Osteocyte (in vitro differentiated cells): ENCODE results near the gene RPRD1B. TPM values are rescaled to one million over a fixed set of nuclear protein-coding genes. Genes with fewer than 3 reads are reported as not detected.

Experiments used
- DNase-seq: peaks from one replicate; pipeline ENCODE4 v3.0.0; 2021; ENCODE audit warnings: mixed read lengths; ENCODE audit not compliant: unreplicated experiment; ENCODE audit errors: extremely low spot score
- H3K27ac Mint-ChIP-seq: one replicate; pipeline ENCODE4 v1.8.0; 2021; ENCODE audit warnings: mild to moderate bottlenecking, mixed read lengths; ENCODE audit not compliant: unreplicated experiment
- H3K27me3 Mint-ChIP-seq: one replicate; pipeline ENCODE4 v1.8.0; 2021; ENCODE audit warnings: mixed read lengths; ENCODE audit not compliant: unreplicated experiment
- H3K36me3 Mint-ChIP-seq: one replicate; pipeline ENCODE4 v1.8.0; 2021; ENCODE audit warnings: mixed read lengths; ENCODE audit not compliant: unreplicated experiment
- H3K4me1 Mint-ChIP-seq: one replicate; pipeline ENCODE4 v1.8.0; 2021; ENCODE audit warnings: mixed read lengths; ENCODE audit not compliant: unreplicated experiment
- H3K4me3 Mint-ChIP-seq: one replicate; pipeline ENCODE4 v1.8.0; 2021; ENCODE audit warnings: mild to moderate bottlenecking, moderate library complexity, mixed read lengths; ENCODE audit not compliant: unreplicated experiment
- H3K9me3 Mint-ChIP-seq: one replicate; pipeline ENCODE4 v1.8.0; 2021; ENCODE audit warnings: mixed read lengths; ENCODE audit not compliant: unreplicated experiment
- CTCF ChIP-seq: fragments of 200-600 bp; sonication (generic); IDR thresholded peaks from 2 replicates; pipeline ENCODE4 v1.5.0; 2021; ENCODE audit warnings: antibody characterized with exemption, mild to moderate bottlenecking, moderate library complexity
- total RNA-seq: library from RNA; stranded (reverse); gene quantifications from 2 replicates; pipeline ENCODE4 v1.2.1, GENCODE V29; 2021

RPRD1B gene
- total RNA-seq, 1 donor from 2014 or later: 28.5 TPM

GRCh38 chr20:38081575-38081974 lies 48.0 kb downstream of the RPRD1B start:
- Mint-ChIP-seq H3K27me3 (no peaks in the 10 kb centered on the region), H3K4me1 (peaks cover 36% of the 10 kb centered on the region), H3K36me3 (peaks cover 53% of the 10 kb centered on the region), H3K9me3 (no peaks in the 10 kb centered on the region), H3K4me3 (no peak overlapping the region), H3K27ac (peak overlapping the region; percentile 8)
- DNase-seq: no peak
- no peak for TF ChIP-seq CTCF

- H3K9me3 Mint-ChIP-seq: no peaks in the 10 kb centered on the region
- peaks cover 57% of the 10 kb centered on the region for H3K36me3 Mint-ChIP-seq
- TF ChIP-seq CTCF: no peak
- DNase-seq: no peak
- H3K4me1 Mint-ChIP-seq: peaks cover 36% of the 10 kb centered on the region
- no peak overlapping the region for H3K4me3 Mint-ChIP-seq
- H3K27me3 Mint-ChIP-seq: no peaks in the 10 kb centered on the region
- peak overlapping the region; percentile 90 for H3K27ac Mint-ChIP-seq
These were observed 49.3 kb downstream of the RPRD1B start for GRCh38 chr20:38082894-38083293.

GRCh38 chr20:38083338-38084048 lies 49.9 kb downstream of the RPRD1B start:
- no peak for DNase-seq
- Mint-ChIP-seq H3K27me3 (no peaks in the 10 kb centered on the region), H3K36me3 (peaks cover 63% of the 10 kb centered on the region), H3K9me3 (no peaks in the 10 kb centered on the region), H3K27ac (peak overlapping the region; percentile 90), H3K4me3 (no peak overlapping the region), H3K4me1 (peaks cover 39% of the 10 kb centered on the region)
- TF ChIP-seq CTCF: no peak

GRCh38 chr20:38084425-38084951 lies 50.9 kb downstream of the RPRD1B start:
- no peak for DNase-seq
- Mint-ChIP-seq H3K4me3 (peak overlapping the region; percentile 10), H3K36me3 (peaks cover 64% of the 10 kb centered on the region), H3K4me1 (peaks cover 39% of the 10 kb centered on the region), H3K9me3 (no peaks in the 10 kb centered on the region), H3K27me3 (no peaks in the 10 kb centered on the region), H3K27ac (peak overlapping the region; percentile 90)
- TF ChIP-seq CTCF: no peak

GRCh38 chr20:38085026-38085425 lies 51.5 kb downstream of the RPRD1B start:
- no peak for DNase-seq
- Mint-ChIP-seq H3K27ac (peak overlapping the region; percentile 90), H3K4me1 (peaks cover 39% of the 10 kb centered on the region), H3K4me3 (peak overlapping the region; percentile 10), H3K27me3 (no peaks in the 10 kb centered on the region), H3K36me3 (peaks cover 65% of the 10 kb centered on the region), H3K9me3 (no peaks in the 10 kb centered on the region)
- no peak for TF ChIP-seq CTCF
